K562 (cell line): ENCODE results near the gene OBSCN. TPM values are rescaled to one million over a fixed set of nuclear protein-coding genes. Genes with fewer than 3 reads are reported as not detected.
A peak's percentile ranks its signal among the peaks of the same experiment; 100 is the strongest.

ENCODE experiments used
- ATAC-seq: fragments of 200-7000 bp; cut with Tn5 transposase; 3 replicates; pipeline ENCODE4 v1.9.1; 2020; ENCODE audit warnings: moderate library complexity
- BruUV-seq: library from RNA; stranded (reverse); fragments of 400-500 nt; replicated peaks from 2 replicates; lab custom pipeline; 2021; lab: Mats Ljungman, UMichigan
- CTCF ChIA-PET: fragments of 300-600 bp; formaldehyde crosslinking; extraction: SDS; loops from one replicate; lab custom pipeline; 2021; ENCODE audit warnings: low intra/inter-chr PET ratio; lab: Yijun Ruan, JAX
- POLR2A ChIA-PET: fragments of 300-600, 350-650 bp; sonication (Branson Sonifier 250); formaldehyde crosslinking; extraction: SDS; loops from one replicate; lab custom pipeline; 2021; ENCODE audit warnings: antibody characterized with exemption, inconsistent platforms; lab: Yijun Ruan, JAX
- DNase-seq, 4 experiments: peaks; one replicate each; pipeline versions ENCODE4 v3.0.0 to v3.0.0-alpha.2; 2011 to 2018; ENCODE audit warnings: low spot score in 3 of 4, mixed read lengths in 3 of 4; ENCODE audit errors: extremely low read depth in 1 of 4
- FAIRE-seq: peaks from 2 replicates; lab custom pipeline; 2011; peaks lifted over from hg19 to GRCh38; lab: Jason Lieb, UNC
- H2AFZ ChIP-seq: 2 replicates; pipeline ENCODE4 v1.6.0; 2011; ENCODE audit warnings: low read depth, low read length, control low read depth, inconsistent platforms
- H3K27ac ChIP-seq: fragments of 200-600 bp; 3 replicates; pipeline ENCODE4 v1.8.0; 2011; ENCODE audit warnings: low read depth, mild to moderate bottlenecking, control low read depth, inconsistent platforms, low read length, moderate library complexity, mixed read lengths; ENCODE audit errors: extremely low read depth
- H3K27me3 ChIP-seq, 2 experiments: fragments of 300-600 bp in 1 of 2; 2 replicates in 1 of 2; 3 replicates in 1 of 2; pipeline versions ENCODE4 v1.6.0 to v1.8.0; 2011; ENCODE audit warnings: inconsistent platforms in 2 of 2, low read length in 2 of 2, mild to moderate bottlenecking in 1 of 2, mixed read lengths in 1 of 2, moderate library complexity in 1 of 2; ENCODE audit not compliant: control insufficient read depth in 2 of 2, insufficient read depth in 2 of 2
- H3K36me3 ChIP-seq: fragments of 300-600 bp; 3 replicates; pipeline ENCODE4 v1.8.0; 2011; ENCODE audit warnings: mild to moderate bottlenecking, low read length, inconsistent platforms; ENCODE audit not compliant: control insufficient read depth, insufficient read depth
- H3K4me1 ChIP-seq, 2 experiments: fragments of 200-600 bp in 1 of 2; replicated peaks in 1 of 2; 2 replicates in 1 of 2; 3 replicates in 1 of 2; pipeline versions ENCODE4 v1.5.1 to v1.8.0; 2011; ENCODE audit warnings: inconsistent platforms in 2 of 2, low read length in 2 of 2, mild to moderate bottlenecking in 1 of 2, mixed read lengths in 1 of 2, moderate library complexity in 1 of 2; ENCODE audit not compliant: control insufficient read depth in 2 of 2, insufficient read depth in 2 of 2
- H3K4me2 ChIP-seq: 2 replicates; pipeline ENCODE4 v1.6.1; 2011; ENCODE audit warnings: low read length, control low read depth, inconsistent platforms, mixed read lengths; ENCODE audit not compliant: insufficient read depth
- H3K4me3 ChIP-seq: fragments of 200-600 bp; sonication (generic), shearing (Covaris generic); 2 replicates; pipeline ENCODE4 v1.5.1; 2016; ENCODE audit warnings: control low read depth, inconsistent platforms
- H3K79me2 ChIP-seq: fragments of 200-600 bp; 3 replicates; pipeline ENCODE4 v1.8.0; 2011; ENCODE audit warnings: low read length, inconsistent platforms; ENCODE audit not compliant: control insufficient read depth, insufficient read depth
- H3K9ac ChIP-seq, 2 experiments: 2 replicates each; pipeline versions ENCODE4 v1.6.0 to v1.6.1; 2011; ENCODE audit warnings: low read depth in 2 of 2, low read length in 2 of 2, control low read depth in 1 of 2, inconsistent platforms in 1 of 2, mild to moderate bottlenecking in 1 of 2, mixed read lengths in 1 of 2; ENCODE audit not compliant: insufficient read depth in 1 of 2
- H3K9me1 ChIP-seq: one replicate; pipeline ENCODE4 v1.6.0; 2011; ENCODE audit warnings: inconsistent platforms, mild to moderate bottlenecking, low read length, moderate library complexity; ENCODE audit not compliant: control insufficient read depth, insufficient read depth
- H3K9me3 ChIP-seq: replicated peaks from 2 replicates; pipeline ENCODE4 v1.5.1; 2011; ENCODE audit warnings: low read depth, low read length, inconsistent platforms; ENCODE audit not compliant: control insufficient read depth, insufficient read depth
- H4K20me1 ChIP-seq: replicated peaks from 2 replicates; pipeline ENCODE4 v1.6.1; 2011; ENCODE audit warnings: low read length, inconsistent platforms, mixed read lengths; ENCODE audit not compliant: control insufficient read depth, insufficient read depth
- CXXC5 ChIP-seq: fragments of 250-450 bp; sonication (Bioruptor Pico); IDR thresholded peaks from 2 replicates; pipeline ENCODE4 v1.8.0; 2022; ENCODE audit warnings: inconsistent platforms, mild to moderate bottlenecking, moderate library complexity
- HMGN3 ChIP-seq: IDR thresholded peaks from 2 replicates; pipeline ENCODE4 v1.6.1; 2011; ENCODE audit warnings: borderline replicate concordance, low read depth, mild to moderate bottlenecking, mixed read lengths, low read length; ENCODE audit not compliant: insufficient read length; ENCODE audit errors: extremely low read depth
- NFE2 ChIP-seq: IDR thresholded peaks from 2 replicates; pipeline ENCODE4 v1.6.1; 2014; ENCODE audit warnings: antibody characterized with exemption, low read depth
- RAD51 ChIP-seq: fragments of 450-650 bp; IDR thresholded peaks from 2 replicates; pipeline ENCODE4 v1.7.1; 2016; ENCODE audit warnings: low read depth, mild to moderate bottlenecking, borderline replicate concordance
- RBBP5 ChIP-seq: fragments of 200-600 bp; sonication (generic); IDR thresholded peaks from 2 replicates; pipeline ENCODE4 v1.6.1; 2012; ENCODE audit warnings: borderline replicate concordance, mild to moderate bottlenecking, low read length, control low read depth, inconsistent platforms; ENCODE audit not compliant: insufficient read depth, poor library complexity, severe bottlenecking
- whole genome bisulfite sequencing: fragments of 100-300 bp; shearing (Covaris generic); methylation state at CpG from one replicate; pipeline ENCODE4 v1.1.6; 2016; ENCODE audit warnings: low coverage, mixed read lengths; ENCODE audit not compliant: insufficient coverage; ENCODE audit errors: missing lambda C conversion rate; 5-methylcytosine and 5-hydroxymethylcytosine counted together
- in situ Hi-C: fragments of 300-500 bp; cut with MboI; formaldehyde crosslinking; loops from 4 replicates; pipeline ENCODE4 v1.15.0; 2018; ENCODE audit warnings: inconsistent platforms, mixed read lengths
- intact Hi-C: fragments of 100-400 bp; cut with micrococcal nuclease; formaldehyde crosslinking; loops from 2 replicates; pipeline ENCODE4 v1.14.2; 2022
- polyA plus RNA-seq, 8 experiments: library from polyadenylated mRNA; depleted of rRNA in 4 of 8; stranded (reverse) in 5 of 8; unstranded in 3 of 8; fragments of >200 nt; fragmentation: Nextera tagmentation in 2 of 8; fragmentation: Illumina TruSeq in 1 of 8; extraction: Ambion mirVana in 2 of 8; extraction: Trizol in 1 of 8; gene quantifications; 2 replicates each; pipeline versions ENCODE4 v1.2.1 to v1.2.3, GENCODE V29; 2011 to 2014; ENCODE audit warnings: inconsistent platforms in 1 of 8, missing spikeins in 1 of 8
- total RNA-seq, 7 experiments: library from RNA; depleted of rRNA in 6 of 7; stranded (reverse); fragments of >200 nt in 6 of 7; fragmentation: Illumina TruSeq in 2 of 7; extraction: Trizol in 2 of 7; gene quantifications; 2 replicates each; pipeline versions ENCODE4 v1.2.1 to v1.2.3, GENCODE V29; 2011 to 2021; ENCODE audit warnings: low replicate concordance in 1 of 7
- TF ChIP-seq, protein P1 (sequence below), 2 experiments: fragments of 450-650 bp; formaldehyde crosslinking in 1 of 2; IDR thresholded peaks; 2 replicates each; pipeline versions ENCODE4 v1.4.0 to v1.6.1; 2014 to 2020; ENCODE audit warnings: mild to moderate bottlenecking in 2 of 2, borderline replicate concordance in 1 of 2, low read depth in 1 of 2
- TF ChIP-seq, protein P2 (sequence below): sonication (generic); formaldehyde crosslinking; IDR thresholded peaks from 2 replicates; pipeline ENCODE4 v1.8.1; 2023; ENCODE audit warnings: mild to moderate bottlenecking, missing genetic modification reagents

OBSCN gene
- total and polyA plus RNA-seq, 9 of the 15 experiments (the other 6 are each of a cell fraction or from before 2014, with no cell fraction given): 0.18 to 19.7 (median 3.6) TPM

DNA sequence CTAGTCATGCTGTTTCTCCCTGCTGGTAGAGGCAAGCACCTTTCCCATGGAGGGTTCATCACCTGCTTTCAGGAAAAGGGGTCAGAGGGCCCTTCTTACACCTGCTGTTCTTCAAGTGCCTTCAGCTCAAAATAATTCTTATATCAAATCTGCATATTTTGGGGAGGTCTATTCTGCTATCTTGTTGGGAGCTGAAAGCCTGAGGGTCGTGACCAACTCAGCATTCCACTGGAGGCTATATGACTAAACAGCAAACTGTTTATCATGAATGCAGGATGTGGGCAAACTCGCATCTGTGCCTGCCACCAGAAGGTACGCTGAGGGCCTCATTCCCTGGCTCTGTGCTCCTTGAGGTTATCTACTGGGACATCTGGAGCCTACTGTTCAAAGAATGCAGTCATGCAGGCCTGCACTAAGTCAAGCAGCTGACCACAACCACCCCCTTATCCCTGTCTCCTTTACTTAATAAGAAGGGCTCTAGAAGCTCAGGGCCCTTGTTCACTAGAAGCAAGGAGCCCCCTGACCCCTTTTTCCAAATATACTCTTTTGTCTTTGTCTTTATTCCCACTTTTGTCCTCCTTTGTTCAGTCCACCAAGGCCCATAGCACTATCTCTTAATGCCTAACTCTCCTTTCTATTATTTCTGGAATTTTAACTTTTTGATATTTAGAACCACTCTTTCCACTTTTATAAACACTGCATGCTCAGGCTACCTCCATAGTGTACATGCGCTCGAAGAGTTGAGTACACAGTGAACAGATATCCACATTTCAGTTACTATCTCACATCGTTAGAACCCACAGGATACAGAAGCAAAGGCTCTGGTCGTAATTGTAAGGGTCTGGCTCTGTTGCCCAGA lies 213.4 kb downstream of the OBSCN start:
- DNase-seq: peak; percentile 66 to 89 (median 75)
- Histone ChIP-seq H3K4me1 (peaks cover 39 to 40% of the 10 kb centered on the region in 2 experiments), H3K36me3 (no peaks in the 10 kb centered on the region), H3K4me3 (no peak overlapping the region), H3K9me1 (no peaks in the 10 kb centered on the region), H2AFZ (peak overlapping the region; percentile 23), H3K4me2 (peak overlapping the region; percentile 2), H3K27me3 (no peaks in the 10 kb centered on the region), H3K9ac (peak overlapping the region in 1 of 2 experiments; percentile 11; a peak in 1 of 4 replicates), H3K27ac (peak overlapping the region; percentile 61), H4K20me1 (no peaks in the 10 kb centered on the region), H3K9me3 (peaks cover 2% of the 10 kb centered on the region), H3K79me2 (no peaks in the 10 kb centered on the region)
- POLR2A ChIA-PET: interaction anchor here (0.6 to 2.2 kb wide), 10 partner anchors 9 to 1719 kb away, joined by 3 to 8 read pairs (median 4); partner anchors contain the start of gene TRIM11
- peak; percentile 89 for FAIRE-seq
- CTCF ChIA-PET: no interaction called here
- in situ Hi-C loops: no loop called here
- no TSS peak for BruUV-seq
- ATAC-seq: peak; percentile 64
- intact Hi-C loops: no loop called here
- WGBS: 30% methylated on average over 7 of the region's 7 CpGs
- peak; percentile 33 for TF ChIP-seq RBBP5
- TF ChIP-seq, protein P1, sequence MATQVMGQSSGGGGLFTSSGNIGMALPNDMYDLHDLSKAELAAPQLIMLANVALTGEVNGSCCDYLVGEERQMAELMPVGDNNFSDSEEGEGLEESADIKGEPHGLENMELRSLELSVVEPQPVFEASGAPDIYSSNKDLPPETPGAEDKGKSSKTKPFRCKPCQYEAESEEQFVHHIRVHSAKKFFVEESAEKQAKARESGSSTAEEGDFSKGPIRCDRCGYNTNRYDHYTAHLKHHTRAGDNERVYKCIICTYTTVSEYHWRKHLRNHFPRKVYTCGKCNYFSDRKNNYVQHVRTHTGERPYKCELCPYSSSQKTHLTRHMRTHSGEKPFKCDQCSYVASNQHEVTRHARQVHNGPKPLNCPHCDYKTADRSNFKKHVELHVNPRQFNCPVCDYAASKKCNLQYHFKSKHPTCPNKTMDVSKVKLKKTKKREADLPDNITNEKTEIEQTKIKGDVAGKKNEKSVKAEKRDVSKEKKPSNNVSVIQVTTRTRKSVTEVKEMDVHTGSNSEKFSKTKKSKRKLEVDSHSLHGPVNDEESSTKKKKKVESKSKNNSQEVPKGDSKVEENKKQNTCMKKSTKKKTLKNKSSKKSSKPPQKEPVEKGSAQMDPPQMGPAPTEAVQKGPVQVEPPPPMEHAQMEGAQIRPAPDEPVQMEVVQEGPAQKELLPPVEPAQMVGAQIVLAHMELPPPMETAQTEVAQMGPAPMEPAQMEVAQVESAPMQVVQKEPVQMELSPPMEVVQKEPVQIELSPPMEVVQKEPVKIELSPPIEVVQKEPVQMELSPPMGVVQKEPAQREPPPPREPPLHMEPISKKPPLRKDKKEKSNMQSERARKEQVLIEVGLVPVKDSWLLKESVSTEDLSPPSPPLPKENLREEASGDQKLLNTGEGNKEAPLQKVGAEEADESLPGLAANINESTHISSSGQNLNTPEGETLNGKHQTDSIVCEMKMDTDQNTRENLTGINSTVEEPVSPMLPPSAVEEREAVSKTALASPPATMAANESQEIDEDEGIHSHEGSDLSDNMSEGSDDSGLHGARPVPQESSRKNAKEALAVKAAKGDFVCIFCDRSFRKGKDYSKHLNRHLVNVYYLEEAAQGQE (IDR thresholded peaks at IDR 0.05; ENCODE audit: borderline replicate concordance): no peak
- TF ChIP-seq, protein P1 (CRISPR knock-in tag; IDR thresholded peaks at IDR 0.05; ENCODE audit: low read depth): no peak
- TF ChIP-seq HMGN3: no peak
- TF ChIP-seq NFE2: peak; percentile 25
- TF ChIP-seq, protein P2, sequence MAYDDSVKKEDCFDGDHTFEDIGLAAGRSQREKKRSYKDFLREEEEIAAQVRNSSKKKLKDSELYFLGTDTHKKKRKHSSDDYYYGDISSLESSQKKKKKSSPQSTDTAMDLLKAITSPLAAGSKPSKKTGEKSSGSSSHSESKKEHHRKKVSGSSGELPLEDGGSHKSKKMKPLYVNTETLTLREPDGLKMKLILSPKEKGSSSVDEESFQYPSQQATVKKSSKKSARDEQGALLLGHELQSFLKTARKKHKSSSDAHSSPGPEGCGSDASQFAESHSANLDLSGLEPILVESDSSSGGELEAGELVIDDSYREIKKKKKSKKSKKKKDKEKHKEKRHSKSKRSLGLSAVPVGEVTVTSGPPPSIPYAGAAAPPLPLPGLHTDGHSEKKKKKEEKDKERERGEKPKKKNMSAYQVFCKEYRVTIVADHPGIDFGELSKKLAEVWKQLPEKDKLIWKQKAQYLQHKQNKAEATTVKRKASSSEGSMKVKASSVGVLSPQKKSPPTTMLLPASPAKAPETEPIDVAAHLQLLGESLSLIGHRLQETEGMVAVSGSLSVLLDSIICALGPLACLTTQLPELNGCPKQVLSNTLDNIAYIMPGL (CRISPR knock-in tag): 0 out of 2 replicates have a peak, but pooled peaks have one; percentile 73
- no peak for TF ChIP-seq RAD51
- peak; percentile 67 for TF ChIP-seq CXXC5 (CRISPR knock-in tag)
